PC-3 (cell line): ENCODE data around the gene NSUN4. TPM values are rescaled to one million over a fixed set of nuclear protein-coding genes. Genes with fewer than 3 reads are reported as not detected.

Source experiments
- ATAC-seq: fragments of 200-7000 bp; cut with Tn5 transposase; 2 replicates; pipeline ENCODE4 v1.9.1; 2020; ENCODE audit warnings: mild to moderate bottlenecking, moderate library complexity
- BruUV-seq: library from RNA; stranded (reverse); fragments of 400-500 nt; replicated peaks from 2 replicates; lab custom pipeline; 2021; lab: Mats Ljungman, UMichigan
- CTCF ChIA-PET: fragments of 300-600 bp; sonication (Branson Sonifier 250); formaldehyde crosslinking; loops from one replicate; lab custom pipeline; 2022; ENCODE audit warnings: antibody characterized with exemption; lab: Charles Lee
- POLR2A ChIA-PET: fragments of 300-600 bp; sonication (Branson Sonifier 250); formaldehyde crosslinking; loops from one replicate; lab custom pipeline; 2022; ENCODE audit warnings: antibody characterized with exemption; ENCODE audit not compliant: unreplicated experiment; lab: Charles Lee
- DNase-seq: peaks from one replicate; pipeline ENCODE4 v3.0.0-alpha.2; 2015
- H2AFZ ChIP-seq: fragments of 300-600 bp; sonication (generic); 2 replicates; pipeline ENCODE4 v1.6.0; 2016; ENCODE audit warnings: antibody characterized with exemption, low read length
- H3F3A ChIP-seq: fragments of 300-600 bp; sonication (generic); one replicate; pipeline ENCODE4 v1.6.0; 2017; ENCODE audit warnings: antibody characterized with exemption, low read length, control low read depth, mild to moderate bottlenecking; ENCODE audit not compliant: unreplicated experiment
- H3K27ac ChIP-seq: fragments of 300-600 bp; sonication (generic); 2 replicates; pipeline ENCODE4 v1.5.1; 2016; ENCODE audit warnings: mild to moderate bottlenecking, low read length
- H3K27me3 ChIP-seq: fragments of 300-600 bp; sonication (generic); 2 replicates; pipeline ENCODE4 v1.6.1; 2016; ENCODE audit warnings: low read length, mixed read lengths
- H3K36me3 ChIP-seq: fragments of 300-600 bp; sonication (generic); 2 replicates; pipeline ENCODE4 v1.6.1; 2016; ENCODE audit warnings: low read depth, mixed run types, low read length, mixed read lengths
- H3K4me1 ChIP-seq: fragments of 300-600 bp; sonication (generic); 2 replicates; pipeline ENCODE4 v1.5.1; 2016; ENCODE audit warnings: low read length; ENCODE audit not compliant: insufficient read depth
- H3K4me2 ChIP-seq: fragments of 300-600 bp; sonication (generic); 2 replicates; pipeline ENCODE4 v1.6.0; 2016; ENCODE audit warnings: low read length
- H3K4me3 ChIP-seq: fragments of 300-600 bp; sonication (generic); 2 replicates; pipeline ENCODE4 v1.5.1; 2016; ENCODE audit warnings: mild to moderate bottlenecking, low read length, mixed read lengths
- H3K79me2 ChIP-seq: fragments of 300-600 bp; sonication (generic); 2 replicates; pipeline ENCODE4 v1.6.1; 2017; ENCODE audit warnings: low read length, mixed read lengths
- H3K9ac ChIP-seq: fragments of 300-600 bp; sonication (generic); 2 replicates; pipeline ENCODE4 v1.6.0; 2016; ENCODE audit warnings: mild to moderate bottlenecking, low read length
- H3K9me2 ChIP-seq: fragments of 300-600 bp; sonication (generic); replicated peaks from 2 replicates; pipeline ENCODE4 v1.6.1; 2016; ENCODE audit warnings: mixed run types, low read length, mixed read lengths
- H3K9me3 ChIP-seq: fragments of 300-600 bp; sonication (generic); 2 replicates; pipeline ENCODE4 v1.6.1; 2016; ENCODE audit warnings: low read length, mixed read lengths
- H4K20me1 ChIP-seq: fragments of 300-600 bp; sonication (generic); 2 replicates; pipeline ENCODE4 v1.6.1; 2016; ENCODE audit warnings: low read length, mixed read lengths
- EZH2 ChIP-seq: fragments of 300-600 bp; sonication (generic); IDR thresholded peaks from one replicate; pipeline ENCODE4 v1.6.1; 2017; ENCODE audit warnings: antibody characterized with exemption, mild to moderate bottlenecking, low read length; ENCODE audit not compliant: unreplicated experiment
- EZH2phosphoT487 ChIP-seq: fragments of 300-600 bp; sonication (generic); IDR thresholded peaks from 2 replicates; pipeline ENCODE4 v1.6.1; 2018; ENCODE audit warnings: mild to moderate bottlenecking, antibody characterized with exemption, low read length, borderline replicate concordance
- intact Hi-C: fragments of 100-400 bp; cut with micrococcal nuclease; formaldehyde crosslinking; loops from 2 replicates; pipeline ENCODE4 v1.9.0; 2023
- total RNA-seq: library from RNA; depleted of rRNA; stranded (reverse); fragments of >200 nt; gene quantifications from 2 replicates; pipeline ENCODE4 v1.2.3, GENCODE V29; 2014
- TF ChIP-seq, protein P1 (sequence below): fragments of 300-600 bp; sonication (generic); conservative IDR thresholded peaks from 2 replicates; pipeline ENCODE4 v1.5.1; 2017; ENCODE audit warnings: antibody characterized with exemption, low read depth, mild to moderate bottlenecking, low read length

NSUN4 gene
- total RNA-seq, 1 experiment from 2014 or later = 16.8 TPM

DNA sequence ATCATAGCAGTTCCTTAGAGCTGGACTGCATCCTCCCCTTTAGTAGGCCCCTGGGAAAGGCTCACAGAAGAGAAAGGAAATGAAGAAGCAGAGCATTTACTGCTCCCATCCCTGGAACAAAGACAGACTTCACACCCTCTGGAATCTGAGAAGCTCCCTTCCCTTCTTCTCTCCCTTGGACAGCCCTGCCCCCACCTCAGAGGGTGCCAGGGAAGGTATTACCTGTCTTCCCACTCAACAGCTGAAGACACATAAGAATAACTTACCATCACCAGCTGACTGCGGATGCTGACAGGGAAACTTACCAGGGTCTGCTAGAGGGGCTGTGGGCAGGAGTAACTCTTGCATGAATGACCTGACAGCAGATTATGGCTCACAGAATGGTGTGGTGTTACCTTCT is 39.4 kb downstream of the NSUN4 start:
- no peaks in the 10 kb centered on the region for H3K79me2 ChIP-seq
- H3K27ac ChIP-seq = no peak overlapping the region
- H3K4me1 ChIP-seq = no peaks in the 10 kb centered on the region
- no TSS peak for BruUV-seq
- H2AFZ ChIP-seq = no peak overlapping the region
- ATAC-seq = no peak
- no peaks in the 10 kb centered on the region for H3F3A ChIP-seq
- TF ChIP-seq EZH2phosphoT487 (no peak), EZH2 (no peak)
- TF ChIP-seq, protein P1, sequence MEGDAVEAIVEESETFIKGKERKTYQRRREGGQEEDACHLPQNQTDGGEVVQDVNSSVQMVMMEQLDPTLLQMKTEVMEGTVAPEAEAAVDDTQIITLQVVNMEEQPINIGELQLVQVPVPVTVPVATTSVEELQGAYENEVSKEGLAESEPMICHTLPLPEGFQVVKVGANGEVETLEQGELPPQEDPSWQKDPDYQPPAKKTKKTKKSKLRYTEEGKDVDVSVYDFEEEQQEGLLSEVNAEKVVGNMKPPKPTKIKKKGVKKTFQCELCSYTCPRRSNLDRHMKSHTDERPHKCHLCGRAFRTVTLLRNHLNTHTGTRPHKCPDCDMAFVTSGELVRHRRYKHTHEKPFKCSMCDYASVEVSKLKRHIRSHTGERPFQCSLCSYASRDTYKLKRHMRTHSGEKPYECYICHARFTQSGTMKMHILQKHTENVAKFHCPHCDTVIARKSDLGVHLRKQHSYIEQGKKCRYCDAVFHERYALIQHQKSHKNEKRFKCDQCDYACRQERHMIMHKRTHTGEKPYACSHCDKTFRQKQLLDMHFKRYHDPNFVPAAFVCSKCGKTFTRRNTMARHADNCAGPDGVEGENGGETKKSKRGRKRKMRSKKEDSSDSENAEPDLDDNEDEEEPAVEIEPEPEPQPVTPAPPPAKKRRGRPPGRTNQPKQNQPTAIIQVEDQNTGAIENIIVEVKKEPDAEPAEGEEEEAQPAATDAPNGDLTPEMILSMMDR = no peak
- H3K9me3 ChIP-seq = no peaks in the 10 kb centered on the region
- H3K4me2 ChIP-seq = no peak overlapping the region
- intact Hi-C loops = no loop called here
- H4K20me1 ChIP-seq = no peaks in the 10 kb centered on the region
- no peaks in the 10 kb centered on the region for H3K27me3 ChIP-seq
- H3K36me3 ChIP-seq = peaks cover 3% of the 10 kb centered on the region; the same call in 1 of the 2 replicates
- CTCF ChIA-PET = no interaction called here
- H3K9me2 ChIP-seq = no peaks in the 10 kb centered on the region
- POLR2A ChIA-PET = interaction anchor here (0.6 kb wide), 1 partner anchor 624 kb away, joined by 7 read pairs; no protein-coding TSS in a partner anchor
- no peak overlapping the region for H3K9ac ChIP-seq
- H3K4me3 ChIP-seq = no peak overlapping the region
- DNase-seq = no peak

DNA sequence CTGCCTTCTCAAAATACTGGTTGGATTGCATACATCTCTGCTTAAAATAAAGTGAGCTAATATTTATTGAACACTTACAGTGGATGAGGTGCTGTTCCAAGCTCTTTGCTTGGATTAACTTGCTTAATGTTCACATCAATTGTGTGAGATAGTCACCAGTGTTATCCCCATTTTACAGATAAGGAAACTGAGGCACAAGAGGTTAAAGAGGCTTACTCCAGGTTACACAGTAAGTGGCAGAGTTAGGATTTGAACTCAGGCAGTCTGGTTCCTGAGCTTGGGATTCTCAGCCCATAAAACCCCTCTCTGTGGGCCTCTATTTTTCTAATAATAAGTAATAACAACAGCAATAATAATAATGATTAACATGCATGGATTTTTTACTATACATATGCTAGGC is 39.9 kb downstream of the NSUN4 start:
- Histone ChIP-seq H2AFZ (no peak overlapping the region), H3K27ac (no peak overlapping the region), H4K20me1 (no peaks in the 10 kb centered on the region), H3F3A (no peaks in the 10 kb centered on the region), H3K27me3 (no peaks in the 10 kb centered on the region), H3K9me3 (no peaks in the 10 kb centered on the region), H3K4me3 (no peak overlapping the region), H3K79me2 (no peaks in the 10 kb centered on the region), H3K9me2 (no peaks in the 10 kb centered on the region), H3K4me1 (no peaks in the 10 kb centered on the region), H3K9ac (no peak overlapping the region), H3K4me2 (no peak overlapping the region), H3K36me3 (peaks cover 3% of the 10 kb centered on the region; the same call in 1 of the 2 replicates)
- no peak for TF ChIP-seq EZH2
- TF ChIP-seq EZH2phosphoT487 = no peak
- TF ChIP-seq, protein P1 = no peak
- intact Hi-C loops = no loop called here
- ChIA-PET CTCF (no interaction called here), POLR2A (interaction anchor here (0.6 kb wide), 1 partner anchor 623 kb away, joined by 7 read pairs; no protein-coding TSS in a partner anchor)
- BruUV-seq = no TSS peak
- no peak for DNase-seq
- no peak for ATAC-seq

GRCh38 chr1:46393510-46393909 is 52.9 kb downstream of the NSUN4 start:
- Histone ChIP-seq H3K36me3 (peaks cover 8% of the 10 kb centered on the region; the same call in 1 of the 2 replicates), H3K9ac (no peak overlapping the region), H3K79me2 (no peaks in the 10 kb centered on the region), H2AFZ (no peak overlapping the region), H3K4me1 (no peaks in the 10 kb centered on the region), H3K9me3 (peaks cover 9% of the 10 kb centered on the region; the same call in 1 of the 2 replicates), H3K4me3 (no peak overlapping the region), H4K20me1 (no peaks in the 10 kb centered on the region), H3K9me2 (no peaks in the 10 kb centered on the region), H3K27me3 (no peaks in the 10 kb centered on the region), H3F3A (no peaks in the 10 kb centered on the region), H3K4me2 (no peak overlapping the region), H3K27ac (no peak overlapping the region)
- intact Hi-C loops = no loop called here
- TF ChIP-seq EZH2 = no peak
- TF ChIP-seq, protein P1 = no peak
- TF ChIP-seq EZH2phosphoT487 = no peak
- no TSS peak for BruUV-seq
- ChIA-PET POLR2A (no interaction called here), CTCF (no interaction called here)
- DNase-seq (no peak), ATAC-seq (no peak)
